Stomach (tissue), 4 donors: ENCODE results near the gene AGAP1.

ENCODE experiments used
- CTCF ChIP-seq, 7 experiments: fragments of 450-650 bp in 4 of 7; fragments of 200-600 bp in 3 of 7; sonication (generic) in 3 of 7; IDR thresholded peaks; one replicate each; pipeline ENCODE4 v1.5.1; 2016 to 2019; ENCODE audit warnings: antibody characterized with exemption in 7 of 7, control low read depth in 2 of 7, mild to moderate bottlenecking in 1 of 7
- POLR2A ChIP-seq, 4 donors: fragments of 450-650 bp; IDR thresholded peaks; one replicate each; pipeline ENCODE4 v1.6.1; 2016; ENCODE audit warnings: antibody characterized with exemption in 4 of 4, control low read depth in 2 of 4, mild to moderate bottlenecking in 1 of 4, moderate library complexity in 1 of 4
- POLR2AphosphoS5 ChIP-seq, 3 donors: sonication (generic); formaldehyde crosslinking; IDR thresholded peaks; one replicate each; pipeline ENCODE4 v1.6.1; 2016; ENCODE audit warnings: antibody characterized with exemption in 3 of 3

- no peak for TF ChIP-seq CTCF (IDR thresholded peaks at IDR 0.05)
- TF ChIP-seq POLR2A (IDR thresholded peaks at IDR 0.05), result no peak
- TF ChIP-seq POLR2AphosphoS5 (IDR thresholded peaks at IDR 0.05), result no peak
These were observed 484.2 kb downstream of the AGAP1 start for GRCh38 chr2:235978022-235978421.
